HG03060 (cell line): ENCODE results near the gene ADCY1.
"Not testable (repeated sequence)": the region's sequence is repeated elsewhere in the genome, so short reads cannot be mapped to it uniquely, and the experiment has no call there.

ENCODE experiments used
- ATAC-seq: cut with Tn5 transposase; IDR thresholded peaks from one replicate; pipeline ENCODE4 v1.9.1; 2021; ENCODE audit warnings: low read depth, moderate number of reproducible peaks; ENCODE audit not compliant: unreplicated experiment

The ADCY1 gene

GRCh38 chr7:45725231-45725630 lies 151.1 kb downstream of the ADCY1 start:
- ATAC-seq, result not testable (repeated sequence)

- ATAC-seq, result no peak
These were observed 152.7 kb downstream of the ADCY1 start for GRCh38 chr7:45726883-45727282.

- ATAC-seq, result not testable (repeated sequence)
These were observed 157.7 kb downstream of the ADCY1 start for GRCh38 chr7:45731692-45732443.

- ATAC-seq, result not testable (repeated sequence)
These were observed 164.8 kb downstream of the ADCY1 start for GRCh38 chr7:45738920-45739319.

GRCh38 chr7:45740573-45740972 lies 166.4 kb downstream of the ADCY1 start:
- ATAC-seq, result not testable (repeated sequence)

- ATAC-seq, result not testable (repeated sequence)
These were observed 174.8 kb downstream of the ADCY1 start for GRCh38 chr7:45748976-45749375.

- not testable (repeated sequence) for ATAC-seq
These were observed 177.2 kb downstream of the ADCY1 start for GRCh38 chr7:45751352-45751751.

- not testable (repeated sequence) for ATAC-seq
These were observed 182.2 kb downstream of the ADCY1 start for GRCh38 chr7:45756333-45756732.

- not testable (repeated sequence) for ATAC-seq
These were observed 182.6 kb downstream of the ADCY1 start for GRCh38 chr7:45756757-45757156.

GRCh38 chr7:45759464-45759863 lies 185.3 kb downstream of the ADCY1 start:
- not testable (repeated sequence) for ATAC-seq

- not testable (repeated sequence) for ATAC-seq
These were observed 187.5 kb downstream of the ADCY1 start for GRCh38 chr7:45761545-45762205.

GRCh38 chr7:45762225-45762994 lies 188.2 kb downstream of the ADCY1 start:
- ATAC-seq, result not testable (repeated sequence)

GRCh38 chr7:45768516-45769394 lies 194.6 kb downstream of the ADCY1 start:
- ATAC-seq, result peak; percentile 99

GRCh38 chr7:45769626-45770025 lies 195.5 kb downstream of the ADCY1 start:
- not testable (repeated sequence) for ATAC-seq
